H1 (cell line): ENCODE measurements around the gene TTC6. TPM values are rescaled to one million over a fixed set of nuclear protein-coding genes. Genes with fewer than 3 reads are reported as not detected.

ENCODE experiments used
- CTCF ChIA-PET: fragments of 300-600 bp; sonication (Branson Sonifier 250); formaldehyde crosslinking; loops from one replicate; lab custom pipeline; 2021; ENCODE audit not compliant: partially characterized antibody; lab: Charles Lee
- POLR2A ChIA-PET: fragments of 300-600 bp; sonication (Branson Sonifier 250); formaldehyde crosslinking; loops from one replicate; lab custom pipeline; 2021; ENCODE audit warnings: inconsistent platforms; ENCODE audit not compliant: partially characterized antibody; lab: Charles Lee
- DNase-seq, 2 experiments: peaks; one replicate each; pipeline versions ENCODE4 v3.0.0 to v3.0.0-alpha.2; 2010 to 2022; ENCODE audit warnings: low spot score in 2 of 2, low read depth in 1 of 2, mixed read lengths in 1 of 2
- FAIRE-seq: peaks from 2 replicates; lab custom pipeline; 2011; peaks lifted over from hg19 to GRCh38; lab: Jason Lieb, UNC
- H2AFZ ChIP-seq: 2 replicates; pipeline ENCODE4 v1.8.1; 2012; ENCODE audit warnings: low read length, inconsistent platforms
- H2AK5ac ChIP-seq: 2 replicates; pipeline ENCODE4 v1.6.1; 2013; ENCODE audit warnings: low read depth, low read length
- H2BK120ac ChIP-seq: replicated peaks from 2 replicates; pipeline ENCODE3; 2013; ENCODE audit warnings: low read depth, low read length, inconsistent platforms
- H2BK12ac ChIP-seq: 2 replicates; pipeline ENCODE4 v1.6.1; 2013; ENCODE audit warnings: low read depth, low read length
- H2BK15ac ChIP-seq: 2 replicates; pipeline ENCODE4 v1.6.1; 2013; ENCODE audit warnings: low read length
- H2BK20ac ChIP-seq: 2 replicates; pipeline ENCODE4 v1.6.1; 2013; ENCODE audit warnings: low read length
- H2BK5ac ChIP-seq: 2 replicates; pipeline ENCODE4 v1.6.1; 2013; ENCODE audit warnings: low read depth, low read length
- H3K14ac ChIP-seq: 2 replicates; pipeline ENCODE4 v1.6.1; 2013; ENCODE audit warnings: inconsistent platforms; ENCODE audit not compliant: insufficient read length
- H3K18ac ChIP-seq: 2 replicates; pipeline ENCODE4 v1.6.1; 2013; ENCODE audit warnings: low read length; ENCODE audit errors: extremely low read depth
- H3K23ac ChIP-seq: 2 replicates; pipeline ENCODE4 v1.6.1; 2013; ENCODE audit warnings: inconsistent platforms; ENCODE audit not compliant: insufficient read length
- H3K23me2 ChIP-seq: 2 replicates; pipeline ENCODE4 v1.6.1; 2013; ENCODE audit warnings: low read depth, low read length
- H3K27ac ChIP-seq: 2 replicates; pipeline ENCODE4 v1.6.1; 2011; ENCODE audit warnings: low read depth, low read length, inconsistent platforms
- H3K27me3 ChIP-seq, 4 experiments: replicated peaks in 1 of 4; 1 replicate in 1 of 4; 2 replicates in 3 of 4; pipeline versions ENCODE4 v1.6.1 to v1.8.1; 2011 to 2013; ENCODE audit warnings: low read length in 3 of 4, mild to moderate bottlenecking in 3 of 4, inconsistent platforms in 2 of 4, mixed read lengths in 2 of 4, moderate library complexity in 1 of 4; ENCODE audit not compliant: control insufficient read depth in 3 of 4, insufficient read depth in 3 of 4; ENCODE audit errors: extremely low read depth in 1 of 4
- H3K36me3 ChIP-seq, 4 experiments: 2 replicates each; pipeline versions ENCODE4 v1.6.1 to v1.8.1; 2011 to 2013; ENCODE audit warnings: mild to moderate bottlenecking in 4 of 4, low read length in 3 of 4, moderate library complexity in 2 of 4, control low read depth in 1 of 4, inconsistent platforms in 1 of 4; ENCODE audit not compliant: insufficient read depth in 4 of 4, control insufficient read depth in 2 of 4
- H3K4ac ChIP-seq: replicated peaks from 2 replicates; pipeline ENCODE3; 2013; ENCODE audit warnings: low read length, low read depth, mixed read lengths, inconsistent platforms; ENCODE audit not compliant: insufficient read length
- H3K4me1 ChIP-seq, 4 experiments: replicated peaks in 1 of 4; 1 replicate in 1 of 4; 2 replicates in 3 of 4; pipeline versions ENCODE4 v1.6.1 to v1.8.1; 2011 to 2013; ENCODE audit warnings: low read length in 3 of 4, inconsistent platforms in 2 of 4, mixed read lengths in 1 of 4; ENCODE audit not compliant: insufficient read depth in 4 of 4, control insufficient read depth in 3 of 4
- H3K4me2 ChIP-seq, 2 experiments: 2 replicates each; pipeline versions ENCODE4 v1.6.1 to v1.8.1; 2011 to 2013; ENCODE audit warnings: low read depth in 2 of 2, low read length in 2 of 2, control low read depth in 1 of 2, inconsistent platforms in 1 of 2, mild to moderate bottlenecking in 1 of 2; ENCODE audit not compliant: insufficient read depth in 1 of 2
- H3K4me3 ChIP-seq, 4 experiments: fragments of 200-600, 300-600 bp in 1 of 4; sonication (generic), shearing (Covaris generic), sonication (Bioruptor Twin) in 1 of 4; 2 replicates each; pipeline versions ENCODE4 v1.5.1 to v1.8.1; 2011 to 2016; ENCODE audit warnings: low read length in 4 of 4, low read depth in 3 of 4, control low read depth in 2 of 4, inconsistent platforms in 2 of 4, mild to moderate bottlenecking in 2 of 4, mixed read lengths in 1 of 4, moderate library complexity in 1 of 4; ENCODE audit not compliant: insufficient read depth in 2 of 4; ENCODE audit errors: extremely low read depth in 1 of 4
- H3K56ac ChIP-seq: replicated peaks from 2 replicates; pipeline ENCODE3; 2013; ENCODE audit warnings: low read depth, mild to moderate bottlenecking, mixed read lengths, low read length, inconsistent platforms; ENCODE audit not compliant: insufficient read length
- H3K79me1 ChIP-seq: 2 replicates; pipeline ENCODE4 v1.6.1; 2013; ENCODE audit warnings: low read depth, low read length, control low read depth
- H3K79me2 ChIP-seq, 2 experiments: 2 replicates each; pipeline versions ENCODE4 v1.6.1 to v1.8.1; 2012 to 2013; ENCODE audit warnings: low read length in 2 of 2, mild to moderate bottlenecking in 2 of 2, inconsistent platforms in 1 of 2; ENCODE audit not compliant: insufficient read depth in 2 of 2, control insufficient read depth in 1 of 2
- H3K9ac ChIP-seq, 4 experiments: replicated peaks in 1 of 4; 1 replicate in 1 of 4; 2 replicates in 3 of 4; pipeline versions ENCODE4 v1.6.1 to v1.8.1; 2011 to 2013; ENCODE audit warnings: low read depth in 3 of 4, low read length in 3 of 4, control low read depth in 2 of 4, mild to moderate bottlenecking in 2 of 4, moderate library complexity in 2 of 4, inconsistent platforms in 1 of 4; ENCODE audit errors: extremely low read depth in 1 of 4
- H3K9me3 ChIP-seq, 2 experiments: 2 replicates each; pipeline versions ENCODE4 v1.6.1 to v1.8.1; 2012 to 2013; ENCODE audit warnings: mild to moderate bottlenecking in 2 of 2, moderate library complexity in 2 of 2, control low read depth in 1 of 2, inconsistent platforms in 1 of 2, low read depth in 1 of 2, low read length in 1 of 2, mixed read lengths in 1 of 2; ENCODE audit not compliant: insufficient read depth in 2 of 2
- H4K20me1 ChIP-seq, 2 experiments: replicated peaks in 1 of 2; 2 replicates each; pipeline versions ENCODE3 to v1.8.1; 2011 to 2013; ENCODE audit warnings: inconsistent platforms in 2 of 2, low read length in 2 of 2, mild to moderate bottlenecking in 1 of 2; ENCODE audit not compliant: insufficient read depth in 2 of 2, control insufficient read depth in 1 of 2
- H4K5ac ChIP-seq: 2 replicates; pipeline ENCODE4 v1.6.1; 2013; ENCODE audit warnings: low read length, low read depth, mixed read lengths, inconsistent platforms; ENCODE audit not compliant: insufficient read length
- H4K8ac ChIP-seq: 2 replicates; pipeline ENCODE4 v1.8.0; 2013; ENCODE audit warnings: mild to moderate bottlenecking, moderate library complexity, low read length, inconsistent platforms; ENCODE audit not compliant: insufficient read depth; ENCODE audit errors: extremely low read depth
- H4K91ac ChIP-seq: replicated peaks from 2 replicates; pipeline ENCODE3; 2013; ENCODE audit warnings: low read length, mixed read lengths, inconsistent platforms; ENCODE audit not compliant: insufficient read length
- BACH1 ChIP-seq: IDR thresholded peaks from 2 replicates; pipeline ENCODE4 v1.6.1; 2012; ENCODE audit warnings: low read length, improper control_type of control experiment
- CEBPB ChIP-seq: IDR thresholded peaks from 2 replicates; pipeline ENCODE4 v1.6.1; 2012; ENCODE audit warnings: low read depth, low read length
- CTBP2 ChIP-seq: IDR thresholded peaks from 2 replicates; pipeline ENCODE4 v1.7.0; 2011; ENCODE audit warnings: borderline replicate concordance, mild to moderate bottlenecking, moderate library complexity, mixed read lengths, low read length; ENCODE audit not compliant: insufficient read depth, insufficient read length
- FOSL1 ChIP-seq: IDR thresholded peaks from 2 replicates; pipeline ENCODE4 v1.6.1; 2011; ENCODE audit warnings: mild to moderate bottlenecking, low read depth, low read length, moderate library complexity; ENCODE audit not compliant: insufficient read depth
- SAP30 ChIP-seq: fragments of 300-600 bp; sonication (generic); IDR thresholded peaks from 2 replicates; pipeline ENCODE4 v1.7.1; 2012; ENCODE audit warnings: low read length, moderate library complexity, mild to moderate bottlenecking, inconsistent platforms; ENCODE audit not compliant: insufficient read depth, insufficient replicate concordance
- TAF1 ChIP-seq: IDR thresholded peaks from 2 replicates; pipeline ENCODE4 v1.6.1; 2011; ENCODE audit warnings: mild to moderate bottlenecking, low read depth, low read length
- polyA plus RNA-seq, 7 experiments: library from polyadenylated mRNA; depleted of rRNA in 3 of 7; stranded (reverse) in 5 of 7; unstranded in 2 of 7; fragments of >200 nt in 5 of 7; fragments of 200-250 nt in 2 of 7; gene quantifications; 1 replicate in 5 of 7; 2 replicates in 1 of 7; 4 replicates in 1 of 7; pipeline versions ENCODE4 v1.2.1 to v1.2.3, GENCODE V29; 2011 to 2013; ENCODE audit warnings: missing spikeins in 2 of 7, mixed read lengths in 2 of 7
- total RNA-seq: library from RNA; stranded (reverse); fragmentation: NEBNext Ultra II Directional; extraction: Animal tissue kit (Norgen Biotek cat#: 25700); gene quantifications from 2 replicates; pipeline ENCODE4 v1.2.1, GENCODE V29; 2021
- TF ChIP-seq, protein P1 (sequence below): IDR thresholded peaks from 2 replicates; pipeline ENCODE4 v1.6.1; 2011; ENCODE audit warnings: low read depth, mild to moderate bottlenecking, low read length; ENCODE audit not compliant: insufficient read depth

The TTC6 gene
- total and polyA plus RNA-seq, 2 of the 8 experiments (the other 6 are each of a cell fraction or from before 2014, with no cell fraction given) = 0.02 TPM; not detected in 1

DNA sequence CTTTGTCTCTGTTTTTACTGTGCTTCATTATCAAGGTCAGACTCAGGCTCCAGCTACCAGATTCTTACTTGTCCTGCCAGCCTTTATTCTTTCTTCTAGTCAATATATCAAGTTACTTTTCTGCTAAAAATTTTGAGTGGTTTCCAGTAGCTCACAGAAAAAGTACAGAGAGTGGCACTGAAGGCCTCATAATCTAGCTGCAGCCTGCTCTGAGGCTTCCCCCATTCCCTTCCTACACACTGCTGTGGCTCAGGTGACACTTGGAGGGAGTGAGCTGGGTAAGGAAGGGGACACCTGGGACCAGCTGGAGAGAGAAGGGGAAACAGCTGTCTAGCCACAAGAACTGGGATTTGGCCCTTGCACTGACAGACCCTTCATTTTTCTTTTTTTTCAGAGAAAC lies 25.4 kb downstream of the TTC6 start:
- Histone ChIP-seq H3K23ac (no peak overlapping the region), H2BK15ac (no peak overlapping the region), H4K5ac (no peak overlapping the region), H3K23me2 (peaks cover 8% of the 10 kb centered on the region; the same call in 1 of the 2 replicates), H2AK5ac (no peak overlapping the region), H2BK5ac (no peak overlapping the region), H3K79me2 (no peaks in the 10 kb centered on the region), H2BK120ac (no peak overlapping the region), H3K4me1 (no peaks in the 10 kb centered on the region), H3K18ac (no peak overlapping the region), H3K27ac (no peak overlapping the region), H3K14ac (no peak overlapping the region), H3K27me3 (peaks cover 16 to 40% (median 31%) of the 10 kb centered on the region in 4 experiments), H3K4me2 (no peak overlapping the region; a peak in 1 of 4 replicates), H3K56ac (no peak overlapping the region), H4K8ac (no peak overlapping the region), H2AFZ (no peak overlapping the region), H4K91ac (no peak overlapping the region), H3K79me1 (no peaks in the 10 kb centered on the region), H3K36me3 (no peaks in the 10 kb centered on the region), H2BK20ac (no peak overlapping the region), H4K20me1 (no peaks in the 10 kb centered on the region), H3K9me3 (peaks cover 6 to 8% of the 10 kb centered on the region in 2 experiments), H3K4me3 (no peak overlapping the region), H2BK12ac (no peak overlapping the region), H3K4ac (no peak overlapping the region), H3K9ac (no peak overlapping the region)
- ChIA-PET CTCF (interaction anchor here (0.8 to 5.3 kb wide), 5 partner anchors 12 to 389 kb away, joined by 3 to 37 read pairs (median 5); partner anchors contain the start of genes FOXA1 and TTC6), POLR2A (no interaction called here)
- DNase-seq = no peak
- TF ChIP-seq BACH1 = no peak
- no peak for TF ChIP-seq CEBPB
- TF ChIP-seq TAF1 = no peak
- no peak for TF ChIP-seq SAP30
- TF ChIP-seq CTBP2 = no peak
- TF ChIP-seq, protein P1, sequence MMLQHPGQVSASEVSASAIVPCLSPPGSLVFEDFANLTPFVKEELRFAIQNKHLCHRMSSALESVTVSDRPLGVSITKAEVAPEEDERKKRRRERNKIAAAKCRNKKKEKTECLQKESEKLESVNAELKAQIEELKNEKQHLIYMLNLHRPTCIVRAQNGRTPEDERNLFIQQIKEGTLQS = no peak
- TF ChIP-seq FOSL1 = no peak
- FAIRE-seq = no peak
